ENCODE results near the gene ZBTB45. TPM values are rescaled to one million over a fixed set of nuclear protein-coding genes. Genes with fewer than 3 reads are reported as not detected.

ZBTB45 gene
- total RNA-seq, 1 donor from 2014 or later, result 3.7 TPM

DNA sequence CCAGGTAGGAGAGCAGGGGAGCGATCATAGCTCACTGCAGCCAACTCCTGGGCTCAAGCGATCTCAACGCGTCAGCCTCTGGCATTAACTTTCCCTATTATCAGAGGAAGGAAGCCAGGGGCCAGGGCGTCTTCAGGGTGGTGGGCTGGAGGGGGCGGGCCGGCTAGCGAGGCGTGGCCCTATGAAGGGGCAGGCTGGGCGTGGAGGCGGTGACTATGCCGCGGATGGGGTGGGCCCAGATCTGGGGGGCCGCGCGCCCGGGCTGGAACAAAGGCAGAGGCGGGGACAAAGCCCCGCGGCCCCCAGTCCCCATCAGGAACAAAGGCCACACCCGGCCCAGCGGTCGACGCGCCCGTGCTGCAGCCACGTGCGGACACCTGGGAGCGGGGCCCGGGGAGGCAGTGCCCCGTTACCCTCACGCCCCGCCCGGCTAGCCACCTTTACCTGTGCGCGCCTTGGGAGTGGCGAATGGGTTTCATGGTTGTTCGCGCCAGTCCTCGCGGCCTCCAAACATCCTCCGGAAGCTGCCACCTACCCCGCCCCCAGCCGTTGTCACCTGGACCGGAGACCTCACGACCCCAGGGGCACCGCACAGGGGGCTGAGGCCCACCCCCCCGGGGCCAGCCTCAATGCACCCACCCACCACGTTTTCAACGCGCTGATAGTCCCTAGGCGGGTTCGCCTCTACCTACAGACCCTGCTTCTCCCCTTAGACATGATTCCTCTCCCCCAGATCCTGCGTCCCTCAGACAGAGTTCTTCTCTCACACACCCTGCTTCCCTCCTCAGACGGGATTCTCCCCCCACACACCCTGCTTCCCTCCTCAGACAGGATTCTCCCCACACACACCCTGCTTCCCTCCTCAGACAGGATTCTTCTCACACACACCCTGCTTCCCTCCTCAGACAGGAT is 18.9 kb upstream of the ZBTB45 start:
- H3K4me3 ChIP-seq (ENCODE audit: low read length in 3 of 3), result peak overlapping the region in 1 of 3 donors; percentile 23
- H3K9ac ChIP-seq (ENCODE audit: low read depth in 1 of 3, low read length in 3 of 3), result peak overlapping the region in 1 of 3 donors; percentile 19
- H3K4me1 ChIP-seq (ENCODE audit: control insufficient read depth in 3 of 3, insufficient read depth in 3 of 3, low read length in 3 of 3), result peaks cover 0 to 6% (median 3%) of the 10 kb centered on the region in 3 donors
- no peaks in the 10 kb centered on the region for H3K9me3 ChIP-seq (ENCODE audit: control insufficient read depth in 3 of 3, low read length in 3 of 3)
- H3K36me3 ChIP-seq (ENCODE audit: control insufficient read depth in 3 of 3, insufficient read depth in 3 of 3, low read length in 3 of 3), result no peaks in the 10 kb centered on the region
- peaks cover 18 to 34% (median 26%) of the 10 kb centered on the region in 3 donors for H3K27me3 ChIP-seq (ENCODE audit: control insufficient read depth in 3 of 3, insufficient read depth in 3 of 3, low read length in 3 of 3)
- H3K27ac ChIP-seq (ENCODE audit: low read depth, low read length), result no peak overlapping the region

DNA sequence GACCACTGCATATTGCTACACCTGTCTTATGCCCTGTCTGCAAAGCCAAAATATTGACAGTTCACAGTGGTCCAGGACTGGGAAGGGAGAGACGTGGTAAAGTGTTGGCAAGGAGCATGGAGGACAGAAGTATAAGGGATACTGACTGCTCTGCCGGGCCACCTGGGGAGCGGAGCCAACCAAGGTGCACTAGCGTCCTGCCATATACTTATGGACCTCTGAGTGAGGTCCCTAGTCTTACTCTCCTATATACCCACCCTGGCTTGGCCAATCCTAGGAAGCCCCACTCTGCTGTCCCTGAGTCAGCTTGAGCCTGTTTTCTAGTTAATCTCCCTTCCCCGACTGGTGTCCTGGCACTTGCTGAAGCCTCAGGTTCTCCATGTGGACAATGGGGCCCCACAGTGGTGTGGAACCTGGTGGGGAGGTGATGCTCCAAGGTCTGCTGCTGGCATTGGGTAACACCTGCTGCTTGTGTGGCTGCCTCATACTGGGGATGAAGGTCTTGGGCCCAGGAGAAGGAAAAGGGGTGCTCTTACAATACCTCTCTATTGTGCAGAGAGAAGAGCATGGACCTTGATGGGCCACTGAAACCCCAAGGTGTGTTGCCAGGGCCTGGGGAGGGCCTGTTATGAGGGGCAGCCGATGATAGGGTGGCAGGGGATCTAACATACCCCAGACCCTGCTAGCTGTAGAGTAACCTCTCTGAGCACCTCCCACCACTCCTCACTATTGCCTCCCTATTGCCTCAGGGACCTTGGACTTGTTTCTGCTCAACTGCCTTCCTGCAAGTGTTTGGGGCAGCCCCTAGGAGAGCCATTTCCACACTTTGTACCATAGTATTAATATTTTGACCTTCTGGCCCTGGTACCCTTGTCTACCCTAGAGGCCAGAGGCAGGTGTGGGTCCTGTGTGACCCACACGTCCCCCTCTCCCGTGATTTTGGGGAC is 17.5 kb upstream of the ZBTB45 start:
- H3K9me3 ChIP-seq (ENCODE audit: control insufficient read depth in 3 of 3, low read length in 3 of 3), result no peaks in the 10 kb centered on the region
- peaks cover 15 to 33% (median 26%) of the 10 kb centered on the region in 3 donors for H3K27me3 ChIP-seq (ENCODE audit: control insufficient read depth in 3 of 3, insufficient read depth in 3 of 3, low read length in 3 of 3)
- no peak overlapping the region for H3K4me3 ChIP-seq (ENCODE audit: low read length in 3 of 3)
- no peak overlapping the region for H3K9ac ChIP-seq (ENCODE audit: low read depth in 1 of 3, low read length in 3 of 3)
- no peaks in the 10 kb centered on the region for H3K36me3 ChIP-seq (ENCODE audit: control insufficient read depth in 3 of 3, insufficient read depth in 3 of 3, low read length in 3 of 3)
- no peak overlapping the region for H3K27ac ChIP-seq (ENCODE audit: low read depth, low read length)
- H3K4me1 ChIP-seq (ENCODE audit: control insufficient read depth in 3 of 3, insufficient read depth in 3 of 3, low read length in 3 of 3), result peaks cover 0 to 5% (median 2%) of the 10 kb centered on the region in 3 donors

DNA sequence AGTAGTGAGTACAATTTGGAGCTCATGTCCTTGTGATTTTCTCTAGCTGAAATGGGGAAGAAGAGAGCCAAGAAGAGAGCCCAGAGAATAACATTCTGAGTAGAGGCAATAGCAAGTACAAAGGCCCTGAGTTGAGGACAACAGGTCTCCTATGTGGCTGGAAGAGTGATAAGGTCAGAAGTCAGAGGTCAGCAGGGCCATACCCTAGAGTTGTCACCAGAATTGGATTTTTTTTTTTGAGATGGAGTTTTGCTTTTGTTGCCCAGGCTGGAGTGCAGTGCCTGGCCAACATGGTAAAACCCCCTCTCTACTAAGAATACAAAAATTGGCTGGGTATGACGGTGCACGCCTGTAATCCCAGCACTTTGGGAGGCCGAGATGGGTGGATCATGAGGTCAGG is 16.2 kb upstream of the ZBTB45 start:
- H3K4me1 ChIP-seq (ENCODE audit: control insufficient read depth in 3 of 3, insufficient read depth in 3 of 3, low read length in 3 of 3), result peaks cover 0 to 5% (median 2%) of the 10 kb centered on the region in 3 donors
- no peak overlapping the region for H3K27ac ChIP-seq (ENCODE audit: low read depth, low read length)
- peaks cover 18 to 38% (median 34%) of the 10 kb centered on the region in 3 donors for H3K27me3 ChIP-seq (ENCODE audit: control insufficient read depth in 3 of 3, insufficient read depth in 3 of 3, low read length in 3 of 3)
- H3K4me3 ChIP-seq (ENCODE audit: low read length in 3 of 3), result no peak overlapping the region
- no peaks in the 10 kb centered on the region for H3K9me3 ChIP-seq (ENCODE audit: control insufficient read depth in 3 of 3, low read length in 3 of 3)
- no peaks in the 10 kb centered on the region for H3K36me3 ChIP-seq (ENCODE audit: control insufficient read depth in 3 of 3, insufficient read depth in 3 of 3, low read length in 3 of 3)
- H3K9ac ChIP-seq (ENCODE audit: low read depth in 1 of 3, low read length in 3 of 3), result no peak overlapping the region

DNA sequence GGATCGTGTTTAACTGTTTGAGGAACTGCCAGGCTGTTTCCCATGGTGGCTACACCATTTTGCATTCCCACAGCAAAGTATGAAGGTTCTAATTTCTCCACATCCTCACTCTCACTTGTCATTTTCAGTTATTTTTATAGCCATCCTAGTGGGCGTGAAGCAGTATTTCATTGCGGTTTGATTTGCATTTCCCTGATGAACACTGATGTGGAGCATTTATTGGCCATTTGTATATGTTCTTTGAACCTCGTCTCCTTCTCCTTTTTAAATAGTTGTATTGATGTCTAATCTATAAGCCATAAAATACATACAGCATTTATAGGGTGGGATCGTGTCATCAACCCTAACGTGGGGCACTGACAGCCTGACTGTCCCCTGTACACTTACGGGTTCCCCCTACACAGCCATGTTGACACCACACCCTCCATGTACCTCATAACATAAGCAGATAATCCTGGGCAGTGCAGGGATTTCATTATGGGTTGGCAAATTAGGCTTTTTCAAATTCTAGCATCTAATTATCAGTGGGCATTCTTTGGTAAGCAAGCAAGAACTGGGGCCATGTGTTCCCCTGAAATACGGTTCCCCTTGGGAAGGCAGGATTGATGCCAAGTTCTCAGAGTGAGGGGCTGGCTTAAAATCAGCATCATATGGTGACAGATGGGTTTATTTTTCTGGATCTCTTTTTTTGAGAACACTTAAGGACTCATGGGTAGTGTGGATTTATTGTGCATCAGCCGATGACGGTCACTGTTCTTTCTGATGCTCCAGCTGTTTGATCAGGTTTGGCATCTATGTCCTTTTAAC is 11.6 kb upstream of the ZBTB45 start:
- no peaks in the 10 kb centered on the region for H3K36me3 ChIP-seq (ENCODE audit: control insufficient read depth in 3 of 3, insufficient read depth in 3 of 3, low read length in 3 of 3)
- H3K4me1 ChIP-seq (ENCODE audit: control insufficient read depth in 3 of 3, insufficient read depth in 3 of 3, low read length in 3 of 3), result no peaks in the 10 kb centered on the region
- no peak overlapping the region for H3K9ac ChIP-seq (ENCODE audit: low read depth in 1 of 3, low read length in 3 of 3)
- H3K9me3 ChIP-seq (ENCODE audit: control insufficient read depth in 3 of 3, low read length in 3 of 3), result no peaks in the 10 kb centered on the region
- H3K27ac ChIP-seq (ENCODE audit: low read depth, low read length), result no peak overlapping the region
- H3K27me3 ChIP-seq (ENCODE audit: control insufficient read depth in 3 of 3, insufficient read depth in 3 of 3, low read length in 3 of 3), result peaks cover 5 to 16% (median 9%) of the 10 kb centered on the region in 3 donors
- H3K4me3 ChIP-seq (ENCODE audit: low read length in 3 of 3), result no peak overlapping the region

DNA sequence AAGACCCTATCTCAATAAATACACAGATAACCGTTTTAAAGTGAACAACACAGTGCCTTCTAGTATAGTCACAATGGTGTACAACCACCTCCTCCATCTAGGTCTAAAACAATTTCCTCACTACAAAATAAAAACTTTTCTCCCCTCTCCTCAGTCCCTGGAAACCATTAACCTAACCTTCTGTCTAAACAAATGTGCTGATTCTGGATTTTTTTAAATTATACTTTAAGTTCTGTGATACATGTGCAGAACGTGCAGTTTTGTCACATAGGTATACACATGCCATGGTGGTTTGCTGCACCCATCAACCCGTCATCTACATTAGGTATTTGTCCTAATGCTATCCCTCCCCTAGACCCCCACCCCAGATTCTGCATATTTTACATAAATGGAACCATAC is 9.8 kb upstream of the ZBTB45 start:
- no peaks in the 10 kb centered on the region for H3K9me3 ChIP-seq (ENCODE audit: control insufficient read depth in 3 of 3, low read length in 3 of 3)
- no peak overlapping the region for H3K27ac ChIP-seq (ENCODE audit: low read depth, low read length)
- no peak overlapping the region for H3K4me3 ChIP-seq (ENCODE audit: low read length in 3 of 3)
- peaks cover 5 to 11% (median 9%) of the 10 kb centered on the region in 3 donors for H3K27me3 ChIP-seq (ENCODE audit: control insufficient read depth in 3 of 3, insufficient read depth in 3 of 3, low read length in 3 of 3)
- H3K4me1 ChIP-seq (ENCODE audit: control insufficient read depth in 3 of 3, insufficient read depth in 3 of 3, low read length in 3 of 3), result no peaks in the 10 kb centered on the region
- no peaks in the 10 kb centered on the region for H3K36me3 ChIP-seq (ENCODE audit: control insufficient read depth in 3 of 3, insufficient read depth in 3 of 3, low read length in 3 of 3)
- H3K9ac ChIP-seq (ENCODE audit: low read depth in 1 of 3, low read length in 3 of 3), result no peak overlapping the region

DNA sequence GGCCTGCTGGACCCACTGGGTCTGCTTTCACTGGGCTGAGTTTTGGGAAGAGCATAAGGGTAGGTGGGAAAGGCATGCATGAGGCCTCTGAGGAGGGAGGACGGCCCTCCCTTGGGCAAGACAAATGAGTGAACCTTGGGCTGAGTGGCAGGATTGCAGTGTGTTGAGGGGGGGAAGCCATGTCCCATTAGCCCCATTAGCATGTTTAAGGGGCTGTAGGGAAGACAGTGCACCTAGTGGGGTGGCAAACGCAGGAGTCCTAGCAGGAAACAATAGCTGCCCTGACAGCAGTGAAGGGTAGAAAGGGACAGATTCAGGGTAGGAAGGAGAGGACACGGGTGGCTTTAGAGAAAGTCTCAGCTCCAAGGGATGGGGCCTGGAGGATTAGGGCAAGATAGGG is 3.1 kb upstream of the ZBTB45 start:
- Histone ChIP-seq H3K36me3 (ENCODE audit: control insufficient read depth in 3 of 3, insufficient read depth in 3 of 3, low read length in 3 of 3) (peaks cover 0 to under 1% (median 0%) of the 10 kb centered on the region in 3 donors), H3K4me1 (ENCODE audit: control insufficient read depth in 3 of 3, insufficient read depth in 3 of 3, low read length in 3 of 3) (peaks cover 19 to 29% (median 21%) of the 10 kb centered on the region in 3 donors), H3K4me3 (ENCODE audit: low read length in 3 of 3) (no peak overlapping the region), H3K9ac (ENCODE audit: low read depth in 1 of 3, low read length in 3 of 3) (peak overlapping the region in 1 of 3 donors; percentile 8), H3K9me3 (ENCODE audit: control insufficient read depth in 3 of 3, low read length in 3 of 3) (no peaks in the 10 kb centered on the region), H3K27ac (ENCODE audit: low read depth, low read length) (no peak overlapping the region), H3K27me3 (ENCODE audit: control insufficient read depth in 3 of 3, insufficient read depth in 3 of 3, low read length in 3 of 3) (no peaks in the 10 kb centered on the region)

DNA sequence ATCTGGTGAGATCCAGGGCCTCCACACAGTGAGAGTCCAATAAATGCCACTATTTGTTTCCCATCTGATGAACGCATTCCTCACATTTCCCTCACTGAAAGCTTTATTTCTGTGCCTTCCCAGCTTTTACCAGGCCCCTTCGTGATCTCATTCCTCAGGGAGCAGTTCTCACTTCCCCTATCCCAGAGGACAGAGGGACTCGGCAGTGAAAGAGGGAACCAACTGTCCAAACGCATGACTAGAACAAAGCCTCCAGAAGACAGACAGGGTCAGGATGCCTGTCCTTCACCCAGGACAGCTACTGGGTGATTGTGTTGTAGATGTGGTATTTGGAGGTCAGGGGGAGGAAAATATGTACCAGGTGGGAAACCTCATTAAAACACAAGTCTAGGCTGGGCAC is 2.0 kb upstream of the ZBTB45 start:
- H3K4me1 ChIP-seq (ENCODE audit: control insufficient read depth in 3 of 3, insufficient read depth in 3 of 3, low read length in 3 of 3), result peaks cover 24 to 39% (median 25%) of the 10 kb centered on the region in 3 donors
- H3K36me3 ChIP-seq (ENCODE audit: control insufficient read depth in 3 of 3, insufficient read depth in 3 of 3, low read length in 3 of 3), result peaks cover 3 to 9% (median 8%) of the 10 kb centered on the region in 3 donors
- H3K4me3 ChIP-seq (ENCODE audit: low read length in 3 of 3), result no peak overlapping the region
- H3K9ac ChIP-seq (ENCODE audit: low read depth in 1 of 3, low read length in 3 of 3), result no peak overlapping the region
- no peak overlapping the region for H3K27ac ChIP-seq (ENCODE audit: low read depth, low read length)
- no peaks in the 10 kb centered on the region for H3K27me3 ChIP-seq (ENCODE audit: control insufficient read depth in 3 of 3, insufficient read depth in 3 of 3, low read length in 3 of 3)
- no peaks in the 10 kb centered on the region for H3K9me3 ChIP-seq (ENCODE audit: control insufficient read depth in 3 of 3, low read length in 3 of 3)

DNA sequence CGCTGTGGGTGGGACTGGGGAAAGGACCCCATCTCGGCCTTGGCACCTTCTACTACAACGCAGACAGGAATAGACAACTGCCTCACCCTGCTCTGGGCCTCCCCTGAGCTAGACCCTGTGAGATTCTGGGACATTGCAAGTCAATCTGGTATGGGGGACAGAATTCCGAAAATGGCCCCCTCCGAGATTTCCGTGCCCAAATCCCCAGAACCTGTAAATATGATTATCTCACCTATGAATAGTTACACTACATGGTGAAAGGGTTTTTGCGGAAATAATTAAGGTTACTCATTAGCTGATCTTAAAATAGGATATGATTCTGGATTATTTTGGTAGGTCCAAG is 618 bp upstream of the ZBTB45 start:
- Histone ChIP-seq H3K9ac (ENCODE audit: low read depth in 1 of 3, low read length in 3 of 3) (peak overlapping the region; percentile 95 to 96 (median 95)), H3K4me3 (ENCODE audit: low read length in 3 of 3) (peak overlapping the region; percentile 93 to 97 (median 96)), H3K36me3 (ENCODE audit: control insufficient read depth in 3 of 3, insufficient read depth in 3 of 3, low read length in 3 of 3) (peaks cover 11 to 18% (median 17%) of the 10 kb centered on the region in 3 donors), H3K27ac (ENCODE audit: low read depth, low read length) (peak overlapping the region; percentile 94), H3K9me3 (ENCODE audit: control insufficient read depth in 3 of 3, low read length in 3 of 3) (no peaks in the 10 kb centered on the region), H3K4me1 (ENCODE audit: control insufficient read depth in 3 of 3, insufficient read depth in 3 of 3, low read length in 3 of 3) (peaks cover 35 to 51% (median 35%) of the 10 kb centered on the region in 3 donors), H3K27me3 (ENCODE audit: control insufficient read depth in 3 of 3, insufficient read depth in 3 of 3, low read length in 3 of 3) (no peaks in the 10 kb centered on the region)

DNA sequence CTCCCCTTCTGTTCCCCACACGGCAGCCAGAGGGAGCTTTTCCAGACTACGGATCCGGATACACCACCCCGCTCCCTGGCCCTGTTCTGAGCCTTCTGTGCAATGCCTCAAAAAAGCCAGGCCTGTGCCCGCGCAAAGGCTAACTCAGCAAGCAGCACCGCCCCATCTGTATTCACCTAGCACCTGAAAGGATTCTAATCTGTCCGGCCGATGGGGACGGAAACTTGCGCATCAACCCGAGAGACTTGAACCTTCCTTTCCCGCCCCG is 589 bp downstream of the ZBTB45 start:
- Histone ChIP-seq H3K4me1 (ENCODE audit: control insufficient read depth in 3 of 3, insufficient read depth in 3 of 3, low read length in 3 of 3) (peaks cover 41 to 59% (median 42%) of the 10 kb centered on the region in 3 donors), H3K27me3 (ENCODE audit: control insufficient read depth in 3 of 3, insufficient read depth in 3 of 3, low read length in 3 of 3) (no peaks in the 10 kb centered on the region), H3K27ac (ENCODE audit: low read depth, low read length) (peak overlapping the region; percentile 94), H3K9me3 (ENCODE audit: control insufficient read depth in 3 of 3, low read length in 3 of 3) (no peaks in the 10 kb centered on the region), H3K36me3 (ENCODE audit: control insufficient read depth in 3 of 3, insufficient read depth in 3 of 3, low read length in 3 of 3) (peaks cover 11 to 18% (median 17%) of the 10 kb centered on the region in 3 donors), H3K4me3 (ENCODE audit: low read length in 3 of 3) (peak overlapping the region; percentile 93 to 97 (median 96)), H3K9ac (ENCODE audit: low read depth in 1 of 3, low read length in 3 of 3) (peak overlapping the region; percentile 95 to 96 (median 95))

All from skeletal muscle tissue (tissue), 4 donors.